EL (cell line): Measurements from ENCODE around the gene TDRD9.
"Not testable (repeated sequence)": the region's sequence is repeated elsewhere in the genome, so short reads cannot be mapped to it uniquely, and the experiment has no call there.

Source experiments
- DNase-seq: peaks from one replicate; pipeline ENCODE4 v3.0.0-alpha.2; 2016

The TDRD9 gene

GRCh38 chr14:103928011-103928890 is at the start of gene TDRD9:
Gene TDRD9, plus strand, starts transcription at chr14:103928456. Its CDS starts 54 bp downstream, at chr14:103928510.
- DNase-seq = no peak

GRCh38 chr14:103879118-103879569 is 49.1 kb upstream of the TDRD9 start:
- no peak for DNase-seq

GRCh38 chr14:103879570-103880347 is 48.5 kb upstream of the TDRD9 start:
- peak; percentile 47 for DNase-seq

- peak; percentile 77 for DNase-seq
These were observed 47.6 kb upstream of the TDRD9 start for GRCh38 chr14:103880348-103881267.

- no peak for DNase-seq
These were observed 46.7 kb upstream of the TDRD9 start for GRCh38 chr14:103881268-103882201.

GRCh38 chr14:103882503-103883262 is 45.6 kb upstream of the TDRD9 start:
- DNase-seq = no peak

- no peak for DNase-seq
These were observed 45.1 kb upstream of the TDRD9 start for GRCh38 chr14:103883263-103883523.

- no peak for DNase-seq
These were observed 43.4 kb upstream of the TDRD9 start for GRCh38 chr14:103884854-103885253.

- no peak for DNase-seq
These were observed 42.7 kb upstream of the TDRD9 start for GRCh38 chr14:103885509-103885932.

GRCh38 chr14:103886304-103887169 is 41.7 kb upstream of the TDRD9 start:
- DNase-seq = no peak

GRCh38 chr14:103887170-103887501 is 41.1 kb upstream of the TDRD9 start:
- DNase-seq = no peak

GRCh38 chr14:103887557-103888115 is 40.6 kb upstream of the TDRD9 start:
- DNase-seq = no peak

- not testable (repeated sequence) for DNase-seq
These were observed 39.3 kb upstream of the TDRD9 start for GRCh38 chr14:103889002-103889312.

- DNase-seq = no peak
These were observed 38.8 kb upstream of the TDRD9 start for GRCh38 chr14:103889313-103890051.

- no peak for DNase-seq
These were observed 38.2 kb upstream of the TDRD9 start for GRCh38 chr14:103890052-103890371.

GRCh38 chr14:103890821-103891666 is 37.2 kb upstream of the TDRD9 start:
- no peak for DNase-seq

- DNase-seq = no peak
These were observed 36.5 kb upstream of the TDRD9 start for GRCh38 chr14:103891667-103892215.

GRCh38 chr14:103892247-103892646 is 36.0 kb upstream of the TDRD9 start:
- no peak for DNase-seq
